Epithelial cell of esophagus (primary cell): ENCODE results near the gene ACSL1.
A peak's percentile ranks its signal among the peaks of the same experiment; 100 is the strongest.
"Not testable (repeated sequence)": the region's sequence is repeated elsewhere in the genome, so short reads cannot be mapped to it uniquely, and the experiment has no call there.

Experiments
- DNase-seq: peaks from one replicate; pipeline ENCODE4 v3.0.0; 2010; ENCODE audit warnings: low read depth
- H3K4me3 ChIP-seq: 2 replicates; pipeline ENCODE4 v1.5.1; 2011; ENCODE audit warnings: mild to moderate bottlenecking, low read length, control low read depth
- TF ChIP-seq, protein P1 (sequence below): IDR thresholded peaks from 2 replicates; pipeline ENCODE4 v1.5.1; 2011; ENCODE audit warnings: low read depth, mild to moderate bottlenecking, low read length, control low read depth, inconsistent platforms; ENCODE audit not compliant: insufficient read depth; ENCODE audit errors: missing control alignments

ACSL1 gene

DNA sequence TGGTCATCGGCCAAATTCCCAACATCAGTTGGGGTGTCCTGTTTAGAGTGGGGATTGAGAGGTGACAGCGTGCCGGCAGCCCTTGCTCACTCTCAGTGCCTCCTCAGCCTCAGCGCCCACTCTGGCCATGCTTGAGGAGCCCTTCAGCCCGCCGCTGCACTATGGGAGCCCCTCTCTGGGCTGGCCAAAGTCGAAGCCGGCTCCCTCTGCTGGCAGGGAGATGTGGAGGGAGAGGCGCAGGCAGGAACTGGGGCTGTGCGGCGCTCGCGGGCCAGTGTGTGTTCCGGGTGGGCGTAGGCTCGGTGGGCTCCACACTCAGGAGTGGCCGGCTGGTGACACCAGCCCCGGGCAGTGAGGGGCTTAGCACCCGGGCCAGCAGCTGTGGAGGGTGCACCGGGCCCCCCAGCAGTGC, 84.8 kb downstream of the ACSL1 start:
- TF ChIP-seq, protein P1, sequence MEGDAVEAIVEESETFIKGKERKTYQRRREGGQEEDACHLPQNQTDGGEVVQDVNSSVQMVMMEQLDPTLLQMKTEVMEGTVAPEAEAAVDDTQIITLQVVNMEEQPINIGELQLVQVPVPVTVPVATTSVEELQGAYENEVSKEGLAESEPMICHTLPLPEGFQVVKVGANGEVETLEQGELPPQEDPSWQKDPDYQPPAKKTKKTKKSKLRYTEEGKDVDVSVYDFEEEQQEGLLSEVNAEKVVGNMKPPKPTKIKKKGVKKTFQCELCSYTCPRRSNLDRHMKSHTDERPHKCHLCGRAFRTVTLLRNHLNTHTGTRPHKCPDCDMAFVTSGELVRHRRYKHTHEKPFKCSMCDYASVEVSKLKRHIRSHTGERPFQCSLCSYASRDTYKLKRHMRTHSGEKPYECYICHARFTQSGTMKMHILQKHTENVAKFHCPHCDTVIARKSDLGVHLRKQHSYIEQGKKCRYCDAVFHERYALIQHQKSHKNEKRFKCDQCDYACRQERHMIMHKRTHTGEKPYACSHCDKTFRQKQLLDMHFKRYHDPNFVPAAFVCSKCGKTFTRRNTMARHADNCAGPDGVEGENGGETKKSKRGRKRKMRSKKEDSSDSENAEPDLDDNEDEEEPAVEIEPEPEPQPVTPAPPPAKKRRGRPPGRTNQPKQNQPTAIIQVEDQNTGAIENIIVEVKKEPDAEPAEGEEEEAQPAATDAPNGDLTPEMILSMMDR, result no peak
- H3K4me3 ChIP-seq, result no peak overlapping the region
- no peak for DNase-seq

DNA sequence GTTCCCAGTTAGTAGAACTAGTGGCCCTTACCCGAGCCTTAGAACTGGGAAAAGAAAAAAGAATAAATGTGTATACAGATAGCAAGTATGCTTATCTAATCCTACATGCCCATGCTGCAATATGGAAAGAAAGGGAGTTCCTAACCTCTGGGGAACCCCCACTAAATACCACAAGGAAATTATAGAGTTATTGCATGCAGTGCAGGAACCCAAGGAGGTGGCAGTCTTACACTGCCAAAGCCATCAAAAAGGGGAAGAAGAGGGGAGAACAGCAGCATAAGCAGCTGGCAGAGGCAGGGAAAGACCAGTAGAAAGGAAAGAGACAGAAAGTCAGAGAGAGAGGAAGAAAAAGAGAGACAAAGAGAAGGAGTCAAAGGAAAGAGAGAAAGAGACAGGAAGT, 86.2 kb downstream of the ACSL1 start:
- DNase-seq, H3K4me3 ChIP-seq: not testable (repeated sequence)

DNA sequence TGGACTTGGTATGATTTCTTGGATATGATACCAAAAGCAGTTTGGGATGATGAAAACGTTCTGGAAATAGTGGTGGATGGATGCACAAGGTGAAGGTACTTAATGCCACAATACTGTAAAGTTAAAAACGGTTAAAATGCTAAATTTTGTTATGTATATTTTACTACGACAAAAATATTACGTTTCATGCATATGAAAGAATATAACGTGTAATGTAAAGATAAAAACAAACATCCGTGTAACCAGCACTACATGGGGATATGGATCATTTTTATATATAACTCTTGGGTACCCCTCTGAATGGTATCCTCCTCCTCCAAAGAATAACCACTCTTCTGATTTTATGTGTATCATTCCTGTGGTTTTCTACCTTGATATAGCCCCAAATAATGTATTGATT, 91.0 kb downstream of the ACSL1 start:
- H3K4me3 ChIP-seq, result peak overlapping the region; percentile 90
- TF ChIP-seq, protein P1, result no peak
- no peak for DNase-seq

- H3K4me3 ChIP-seq, result peak within 1 kb of the TSS; percentile 90
- DNase-seq, result peak; percentile 99
- TF ChIP-seq, protein P1, result no peak
Observed at GRCh38 chr4:184733654-184734524, 91.9 kb downstream of the ACSL1 start, which contains the start of gene CENPU. Gene CENPU (minus strand): TSS chr4:184734096. CDS start chr4:184734062, 34 bp downstream.

DNA sequence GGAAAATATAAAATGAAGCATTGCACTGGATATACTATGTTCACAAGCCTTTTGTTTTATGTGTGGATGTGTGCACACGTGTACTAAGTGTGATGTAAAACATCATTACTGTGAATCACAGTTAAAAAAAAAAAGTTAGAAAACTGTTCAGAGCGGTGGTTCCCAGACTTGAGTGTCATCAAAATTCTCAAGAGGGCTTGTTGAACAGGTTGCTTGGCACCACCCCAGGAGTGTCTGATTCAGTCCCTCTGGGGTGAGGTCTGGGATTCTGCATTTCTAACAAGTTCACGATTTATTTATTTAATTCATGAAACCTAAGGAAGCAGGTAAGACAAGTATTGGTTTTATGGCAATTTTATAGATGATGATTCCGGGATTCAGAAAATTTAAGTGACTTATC, 93.6 kb downstream of the ACSL1 start:
- TF ChIP-seq, protein P1, result no peak
- DNase-seq, result peak; percentile 99
- H3K4me3 ChIP-seq, result peak overlapping the region; percentile 90

DNA sequence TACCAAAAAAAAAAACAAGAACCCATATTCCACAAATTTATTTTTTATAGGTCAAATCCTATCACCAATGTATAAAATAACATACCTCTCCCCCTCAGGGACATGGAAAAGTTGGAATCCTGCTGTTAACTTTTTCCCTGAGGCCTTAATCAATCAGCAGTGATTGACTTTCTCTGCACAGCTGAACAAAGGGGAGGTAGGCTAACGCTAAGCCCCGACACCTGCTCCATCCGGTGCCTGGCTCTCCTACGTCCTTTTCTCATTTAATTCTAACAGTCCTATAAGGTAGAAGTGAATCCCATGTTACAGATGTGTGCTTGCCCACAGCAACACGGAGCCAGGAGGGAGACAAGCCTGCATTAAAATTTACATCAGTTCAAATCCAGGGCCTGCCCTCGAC, 94.7 kb downstream of the ACSL1 start:
- TF ChIP-seq, protein P1, result no peak
- DNase-seq, result no peak
- no peak overlapping the region for H3K4me3 ChIP-seq

- DNase-seq, result no peak
- TF ChIP-seq, protein P1, result no peak
- no peak overlapping the region for H3K4me3 ChIP-seq
Observed at GRCh38 chr4:184729946-184730345, 95.8 kb downstream of the ACSL1 start.
